Astrocyte of the cerebellum (primary cell): ENCODE measurements around the gene RAB37.

ENCODE experiments used
- DNase-seq: peaks from one replicate; pipeline ENCODE4 v3.0.0-alpha.2; 2011; ENCODE audit warnings: low read depth
- H3K4me3 ChIP-seq: 2 replicates; pipeline ENCODE4 v1.5.1; 2011; ENCODE audit warnings: mild to moderate bottlenecking, low read depth, low read length, moderate library complexity
- CTCF ChIP-seq: IDR thresholded peaks from 2 replicates; pipeline ENCODE4 v1.5.1; 2012; ENCODE audit warnings: low read length, low read depth, moderate library complexity, mild to moderate bottlenecking; ENCODE audit errors: missing control alignments
- in situ Hi-C: cut with HindIII; loops from 2 replicates; pipeline ENCODE4 v1.10.0; 2017; ENCODE audit warnings: low sequenced_read_pairs

RAB37 gene

DNA sequence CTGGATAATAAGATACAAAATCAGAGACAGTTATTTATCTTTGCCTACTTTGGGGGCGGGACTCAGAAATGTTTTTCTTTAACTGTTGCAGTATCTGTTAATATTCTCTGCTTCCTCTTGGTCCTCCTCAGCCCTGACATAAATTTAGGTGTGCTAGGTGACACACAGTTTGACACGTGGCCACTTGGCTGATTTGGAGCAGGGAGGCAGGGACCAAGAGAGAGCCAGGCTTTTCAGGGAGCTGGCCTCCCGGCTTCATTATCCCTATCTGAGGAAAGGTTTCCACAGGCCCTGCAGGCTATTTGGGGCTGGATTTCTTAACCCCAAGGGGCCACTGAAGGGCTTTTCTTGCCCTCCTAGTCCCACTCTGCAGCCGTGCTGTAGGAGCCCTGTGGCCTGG is 59.2 kb downstream of the RAB37 start:
- H3K4me3 ChIP-seq: no peak overlapping the region
- no peak for DNase-seq
- in situ Hi-C loops: no loop called here
- TF ChIP-seq CTCF: no peak

- in situ Hi-C loops: no loop called here
- no peak for DNase-seq
- no peak overlapping the region for H3K4me3 ChIP-seq
- no peak for TF ChIP-seq CTCF
These were observed 59.8 kb downstream of the RAB37 start for GRCh38 chr17:74796866-74797265.
